Naive thymus-derived CD4-positive, alpha-beta T cell (primary cell): Measurements from ENCODE around the gene SOX9. TPM values are rescaled to one million over a fixed set of nuclear protein-coding genes. Genes with fewer than 3 reads are reported as not detected.

ENCODE experiments used
- ATAC-seq: fragments of 150-1000 bp; cut with Tn5 transposase; 2 replicates; pipeline ENCODE4 v1.10.0; 2021; ENCODE audit warnings: mild to moderate bottlenecking, moderate library complexity
- CTCF ChIA-PET: fragments of 350-600 bp; sonication (Branson Sonifier 250); formaldehyde crosslinking; loops from one replicate; lab custom pipeline; 2021; ENCODE audit warnings: antibody characterized with exemption; lab: Charles Lee
- POLR2A ChIA-PET: fragments of 350-600 bp; sonication (Branson Sonifier 250); formaldehyde crosslinking; loops from one replicate; lab custom pipeline; 2021; ENCODE audit warnings: antibody characterized with exemption, inconsistent platforms; lab: Charles Lee
- DNase-seq, 9 donors: peaks; one replicate each; pipeline versions ENCODE4 v3.0.0 to v3.0.0-alpha.2; 2020 to 2022; ENCODE audit warnings: mixed read lengths in 1 of 9
- H3K27ac ChIP-seq: one replicate; pipeline ENCODE4 v1.7.0; 2013; ENCODE audit warnings: mild to moderate bottlenecking, low read depth, low read length, moderate library complexity
- H3K27me3 ChIP-seq, 2 donors: one replicate each; pipeline ENCODE4 v1.7.0; 2013; ENCODE audit warnings: low read length in 2 of 2, mild to moderate bottlenecking in 2 of 2, moderate library complexity in 2 of 2; ENCODE audit not compliant: control insufficient read depth in 2 of 2, insufficient read depth in 2 of 2
- H3K36me3 ChIP-seq, 3 experiments: 1 replicate in 2 of 3; 2 replicates in 1 of 3; pipeline ENCODE4 v1.7.0; 2013; ENCODE audit warnings: low read length in 3 of 3, mild to moderate bottlenecking in 3 of 3, moderate library complexity in 1 of 3; ENCODE audit not compliant: insufficient read depth in 3 of 3, control insufficient read depth in 2 of 3
- H3K4me1 ChIP-seq, 2 donors: one replicate each; pipeline ENCODE4 v1.7.0; 2013; ENCODE audit warnings: low read length in 2 of 2, mild to moderate bottlenecking in 2 of 2, moderate library complexity in 1 of 2; ENCODE audit not compliant: control insufficient read depth in 2 of 2, insufficient read depth in 2 of 2
- H3K4me3 ChIP-seq: 2 replicates; pipeline ENCODE4 v1.7.0; 2013; ENCODE audit warnings: mild to moderate bottlenecking, low read length
- H3K9me3 ChIP-seq, 3 experiments: 1 replicate in 2 of 3; 2 replicates in 1 of 3; pipeline ENCODE4 v1.7.0; 2013; ENCODE audit warnings: low read length in 3 of 3; ENCODE audit not compliant: control insufficient read depth in 2 of 3
- H3K27ac Mint-ChIP-seq, 9 donors: one replicate each; pipeline ENCODE4 v1.8.0; 2020 to 2022; ENCODE audit warnings: mixed read lengths in 9 of 9, mild to moderate bottlenecking in 8 of 9, moderate library complexity in 5 of 9, inconsistent platforms in 2 of 9
- H3K27me3 Mint-ChIP-seq, 5 donors: one replicate each; pipeline ENCODE4 v1.8.0; 2021 to 2022; ENCODE audit warnings: mixed read lengths in 5 of 5, mild to moderate bottlenecking in 1 of 5
- H3K36me3 Mint-ChIP-seq, 5 donors: one replicate each; pipeline ENCODE4 v1.8.0; 2020 to 2022; ENCODE audit warnings: mixed read lengths in 5 of 5, mild to moderate bottlenecking in 3 of 5, inconsistent platforms in 1 of 5
- H3K4me1 Mint-ChIP-seq, 7 donors: one replicate each; pipeline ENCODE4 v1.8.0; 2020 to 2022; ENCODE audit warnings: mixed read lengths in 7 of 7, mild to moderate bottlenecking in 3 of 7, inconsistent platforms in 1 of 7
- H3K4me3 Mint-ChIP-seq, 10 donors: one replicate each; pipeline ENCODE4 v1.8.0; 2020 to 2022; ENCODE audit warnings: mild to moderate bottlenecking in 10 of 10, mixed read lengths in 10 of 10, moderate library complexity in 6 of 10, inconsistent platforms in 2 of 10
- H3K9me3 Mint-ChIP-seq, 11 donors: one replicate each; pipeline ENCODE4 v1.8.0; 2020 to 2022; ENCODE audit warnings: mixed read lengths in 11 of 11, mild to moderate bottlenecking in 4 of 11, inconsistent platforms in 1 of 11, moderate library complexity in 1 of 11
- intact Hi-C, 2 donors: fragments of 100-400 bp; cut with micrococcal nuclease; formaldehyde crosslinking; loops; one replicate each; pipeline ENCODE4 v1.15.1; 2023
- polyA plus RNA-seq, 2 donors: library from polyadenylated mRNA; unstranded; fragments of 300-500 nt; fragmentation: Illumina TruSeq; gene quantifications; one replicate each; pipeline ENCODE4 v1.2.3, GENCODE V29; 2021
- total RNA-seq, 6 experiments: library from RNA in 5 of 6; stranded (reverse) in 5 of 6; gene quantifications; 1 replicate in 5 of 6; 2 replicates in 1 of 6; pipeline ENCODE4 v1.2.3 and lab custom pipeline; 2021 to 2026

Gene SOX9
- total and polyA plus RNA-seq, 7 experiments from 2014 or later, result not detected

DNA sequence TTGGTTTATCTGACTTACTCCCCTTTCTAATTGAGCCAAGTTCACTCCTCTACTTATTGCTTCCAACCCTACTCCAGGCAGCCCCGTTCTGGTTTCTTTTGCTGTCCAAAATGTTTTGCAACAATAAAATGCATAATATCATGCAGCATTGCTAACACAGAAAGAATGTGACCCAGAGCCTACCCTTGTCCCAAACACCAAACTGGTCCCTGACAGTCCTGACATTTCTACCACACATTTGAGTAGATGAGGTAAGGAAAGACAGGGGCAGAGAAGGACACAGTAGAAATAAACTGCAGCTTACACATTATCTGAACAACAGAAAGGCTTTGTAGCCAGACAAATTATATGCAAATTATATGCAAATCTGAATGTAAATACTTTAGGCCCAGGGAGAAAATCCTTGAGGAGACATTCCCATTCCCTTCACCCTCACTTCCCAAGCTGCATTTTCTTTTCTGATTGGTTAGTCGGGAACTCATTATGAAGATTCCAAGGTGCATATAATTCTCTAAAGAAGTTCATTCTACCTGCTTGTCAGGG, 31.6 kb downstream of the SOX9 start:
- Histone ChIP-seq H3K9me3 (no peaks in the 10 kb centered on the region), H3K27me3 (no peaks in the 10 kb centered on the region), H3K36me3 (no peaks in the 10 kb centered on the region), H3K4me3 (no peak overlapping the region), H3K27ac (no peak overlapping the region), H3K4me1 (no peaks in the 10 kb centered on the region)
- H3K4me3 Mint-ChIP-seq, result no peak overlapping the region
- CTCF ChIA-PET, result no interaction called here
- intact Hi-C loops, result no loop called here
- peaks cover 0 to 14% (median 5%) of the 10 kb centered on the region in 11 donors for H3K9me3 Mint-ChIP-seq
- peaks cover 0 to 18% (median 6%) of the 10 kb centered on the region in 5 donors for H3K27me3 Mint-ChIP-seq
- H3K36me3 Mint-ChIP-seq, result no peaks in the 10 kb centered on the region
- H3K27ac Mint-ChIP-seq, result no peak overlapping the region
- no peak for DNase-seq
- POLR2A ChIA-PET, result no interaction called here
- no peak for ATAC-seq
- H3K4me1 Mint-ChIP-seq, result no peaks in the 10 kb centered on the region

DNA sequence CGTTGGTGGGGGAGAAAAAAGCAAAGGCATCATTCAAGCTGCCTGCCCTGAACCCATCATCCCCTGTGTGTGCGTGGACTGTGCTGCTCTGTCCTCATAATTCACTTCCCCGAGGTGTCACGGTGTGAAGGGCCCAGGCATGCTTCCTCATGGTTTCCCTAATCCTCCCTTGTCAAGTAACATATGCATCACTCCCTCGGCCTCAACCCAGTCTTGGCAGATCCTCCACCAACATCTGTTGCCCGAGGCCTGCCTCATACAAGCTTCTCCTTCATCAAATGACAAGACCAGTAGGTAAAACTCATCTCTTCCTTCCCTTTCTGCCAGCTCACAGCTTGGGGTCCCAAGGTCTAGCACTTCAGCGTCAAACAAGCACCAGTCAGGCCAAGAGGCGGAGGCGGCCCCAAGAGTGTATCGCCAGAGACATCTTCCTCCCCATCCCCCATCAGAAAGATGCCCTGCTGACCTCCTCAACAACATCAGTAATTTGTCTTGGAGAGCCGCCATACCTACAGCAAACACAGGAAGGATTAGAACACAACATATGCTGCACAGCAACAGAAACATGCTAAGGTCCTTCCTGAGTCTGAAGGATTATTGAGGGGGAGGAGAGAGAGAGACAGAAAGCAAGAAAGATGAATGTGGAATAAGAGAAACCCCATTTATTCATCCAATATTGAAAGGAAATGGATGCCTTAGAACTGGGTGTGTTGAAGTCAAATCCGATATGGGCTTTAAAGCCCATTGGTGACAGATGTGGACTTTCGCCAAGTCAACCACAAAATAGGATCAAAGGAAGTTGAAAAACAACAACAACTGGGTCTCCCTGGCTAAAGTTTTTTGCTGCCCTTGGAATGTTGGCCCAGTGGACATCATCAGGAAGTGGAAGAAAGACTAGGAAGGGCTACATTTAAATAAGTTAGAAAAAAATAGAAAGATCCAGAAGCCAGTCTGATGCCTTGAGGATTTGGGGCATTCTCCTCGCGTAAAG, 38.4 kb downstream of the SOX9 start:
- Histone ChIP-seq H3K27me3 (no peaks in the 10 kb centered on the region), H3K27ac (no peak overlapping the region), H3K4me1 (no peaks in the 10 kb centered on the region), H3K36me3 (no peaks in the 10 kb centered on the region), H3K4me3 (no peak overlapping the region), H3K9me3 (no peaks in the 10 kb centered on the region)
- Mint-ChIP-seq H3K4me1 (no peaks in the 10 kb centered on the region), H3K36me3 (peaks cover 0 to 8% (median 0%) of the 10 kb centered on the region in 5 donors), H3K9me3 (peaks cover 4 to 26% (median 13%) of the 10 kb centered on the region in 11 donors), H3K27me3 (peaks cover 0 to 10% (median 3%) of the 10 kb centered on the region in 5 donors), H3K4me3 (no peak overlapping the region), H3K27ac (no peak overlapping the region)
- no peak for DNase-seq
- ATAC-seq, result no peak
- POLR2A ChIA-PET, result no interaction called here
- CTCF ChIA-PET, result no interaction called here
- intact Hi-C loops, result no loop called here

DNA sequence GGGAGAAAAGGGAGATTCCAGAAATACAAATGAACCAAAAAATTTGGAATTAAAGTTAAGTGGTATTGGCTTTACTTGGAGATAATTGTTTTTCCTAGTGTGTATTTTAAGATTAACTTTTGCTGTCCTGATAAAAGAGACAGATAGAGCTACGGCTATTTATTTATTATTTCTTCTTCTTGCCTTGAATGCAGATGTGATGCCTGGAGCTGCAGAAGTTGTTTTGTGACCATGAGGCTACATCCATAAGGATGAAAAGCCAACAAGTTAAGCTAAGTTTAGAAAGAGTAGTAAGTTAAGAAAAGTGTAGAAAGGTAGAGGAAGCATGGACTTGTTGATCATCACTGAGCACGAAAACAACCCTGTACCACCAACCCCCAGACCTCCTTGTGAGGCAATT, 41.7 kb downstream of the SOX9 start:
- Mint-ChIP-seq H3K27me3 (peaks cover 0 to 16% (median 7%) of the 10 kb centered on the region in 5 donors), H3K36me3 (peaks cover 0 to 8% (median 0%) of the 10 kb centered on the region in 5 donors), H3K27ac (no peak overlapping the region), H3K4me1 (no peaks in the 10 kb centered on the region), H3K9me3 (peaks cover 2 to 26% (median 13%) of the 10 kb centered on the region in 11 donors), H3K4me3 (no peak overlapping the region)
- no peak overlapping the region for H3K4me3 ChIP-seq
- CTCF ChIA-PET, result no interaction called here
- no peaks in the 10 kb centered on the region for H3K9me3 ChIP-seq
- POLR2A ChIA-PET, result no interaction called here
- H3K27ac ChIP-seq, result no peak overlapping the region
- H3K4me1 ChIP-seq, result no peaks in the 10 kb centered on the region
- intact Hi-C loops, result no loop called here
- no peak for DNase-seq
- no peaks in the 10 kb centered on the region for H3K36me3 ChIP-seq
- no peak for ATAC-seq
- H3K27me3 ChIP-seq, result no peaks in the 10 kb centered on the region

DNA sequence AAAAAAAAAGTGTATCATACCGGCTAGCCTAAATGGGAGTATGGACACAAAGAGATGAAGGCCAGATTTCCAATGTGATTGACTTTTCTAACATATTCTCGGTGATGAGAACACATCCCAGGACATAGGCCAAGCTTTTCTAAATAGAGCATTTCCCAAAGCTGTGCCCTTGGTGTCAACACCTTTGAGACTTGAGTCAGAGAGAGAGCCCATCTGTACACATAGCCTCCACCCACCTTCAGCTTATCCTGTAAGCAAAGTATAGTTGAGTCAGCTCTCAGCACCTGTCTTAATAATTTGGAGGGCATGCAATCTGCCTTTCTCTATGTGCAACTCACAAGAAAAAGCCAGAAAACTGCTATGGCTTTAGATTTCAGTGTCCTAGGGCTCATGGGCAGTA, 42.7 kb downstream of the SOX9 start:
- ChIA-PET CTCF (no interaction called here), POLR2A (no interaction called here)
- H3K27ac Mint-ChIP-seq, result no peak overlapping the region
- DNase-seq, result no peak
- intact Hi-C loops, result no loop called here
- Histone ChIP-seq H3K27me3 (no peaks in the 10 kb centered on the region), H3K4me1 (no peaks in the 10 kb centered on the region), H3K9me3 (no peaks in the 10 kb centered on the region), H3K27ac (no peak overlapping the region), H3K4me3 (no peak overlapping the region), H3K36me3 (no peaks in the 10 kb centered on the region)
- H3K4me1 Mint-ChIP-seq, result no peaks in the 10 kb centered on the region
- ATAC-seq, result no peak
- H3K27me3 Mint-ChIP-seq, result peaks cover 0 to 21% (median 9%) of the 10 kb centered on the region in 5 donors
- H3K36me3 Mint-ChIP-seq, result peaks cover 0 to 8% (median 0%) of the 10 kb centered on the region in 5 donors
- H3K9me3 Mint-ChIP-seq, result peaks cover 2 to 26% (median 15%) of the 10 kb centered on the region in 11 donors
- no peak overlapping the region for H3K4me3 Mint-ChIP-seq

DNA sequence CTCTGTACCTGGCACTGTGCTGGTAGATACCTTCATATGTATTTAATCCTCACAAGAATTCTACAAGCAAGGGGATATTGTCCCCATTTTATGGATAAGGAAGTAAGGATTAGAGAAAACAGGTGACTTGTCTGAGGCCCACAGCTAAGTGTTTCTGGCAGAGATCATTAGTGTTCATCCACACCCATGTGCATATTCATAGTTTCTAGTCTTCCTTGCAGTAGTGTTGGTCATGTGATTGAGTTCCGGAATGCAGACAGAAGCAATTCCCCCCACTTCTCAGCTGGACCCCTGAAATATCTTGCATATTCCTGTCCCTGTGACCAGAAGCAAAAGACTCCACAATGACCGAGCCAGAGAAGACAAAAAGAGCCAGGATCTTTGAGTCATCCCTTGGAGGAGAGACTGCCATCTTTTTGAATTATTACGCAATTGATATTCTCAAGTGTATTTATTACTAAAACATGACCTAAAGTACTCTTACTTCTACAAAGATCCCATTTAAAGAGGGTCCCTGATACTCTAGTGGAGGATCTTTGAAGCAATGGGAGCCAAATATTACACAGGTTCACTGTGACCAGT, 43.4 kb downstream of the SOX9 start:
- ChIA-PET POLR2A (no interaction called here), CTCF (no interaction called here)
- Mint-ChIP-seq H3K27ac (no peak overlapping the region), H3K36me3 (peaks cover 0 to 3% (median 0%) of the 10 kb centered on the region in 5 donors), H3K27me3 (peaks cover 0 to 15% (median 4%) of the 10 kb centered on the region in 5 donors), H3K4me1 (no peaks in the 10 kb centered on the region), H3K9me3 (peaks cover 0 to 22% (median 9%) of the 10 kb centered on the region in 11 donors), H3K4me3 (no peak overlapping the region)
- ATAC-seq (no peak), DNase-seq (no peak)
- H3K4me3 ChIP-seq, result no peak overlapping the region
- intact Hi-C loops, result no loop called here
- no peaks in the 10 kb centered on the region for H3K4me1 ChIP-seq
- no peaks in the 10 kb centered on the region for H3K36me3 ChIP-seq
- H3K27ac ChIP-seq, result no peak overlapping the region
- H3K9me3 ChIP-seq, result no peaks in the 10 kb centered on the region
- H3K27me3 ChIP-seq, result no peaks in the 10 kb centered on the region

DNA sequence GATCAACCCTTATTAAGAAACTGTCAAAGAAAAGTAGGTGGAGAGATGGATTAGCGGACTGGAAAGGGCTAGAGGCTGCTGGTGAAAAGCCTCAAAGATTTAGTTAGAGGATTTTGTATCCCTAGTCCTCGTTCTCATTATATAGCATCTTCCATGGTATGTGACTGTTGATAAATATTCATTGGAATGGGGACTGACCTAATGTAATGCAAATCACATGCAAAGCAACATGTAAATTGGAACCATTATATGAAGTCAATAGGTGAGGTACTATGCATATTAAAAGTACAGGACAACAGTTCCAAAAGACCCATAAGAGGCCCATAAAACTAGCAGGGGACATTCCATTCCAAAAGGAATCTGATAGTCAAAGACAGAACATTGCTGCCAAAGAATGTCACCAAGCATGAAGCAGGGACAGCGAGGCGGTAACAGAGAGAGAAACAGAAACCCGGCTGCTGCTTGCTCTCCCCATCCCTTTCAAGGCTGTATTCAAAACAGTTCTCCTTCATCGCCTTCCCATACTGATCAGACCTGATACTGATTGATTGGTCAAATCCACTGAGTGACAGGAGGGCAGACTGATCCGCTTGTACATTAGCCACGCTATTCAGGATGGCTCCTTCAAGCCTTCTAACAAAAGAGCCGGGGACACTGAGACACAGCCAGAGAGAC, 44.5 kb downstream of the SOX9 start:
- intact Hi-C loops, result no loop called here
- no peak for ATAC-seq
- H3K27ac ChIP-seq, result no peak overlapping the region
- Mint-ChIP-seq H3K27ac (no peak overlapping the region), H3K9me3 (peaks cover 0 to 16% (median 8%) of the 10 kb centered on the region in 11 donors), H3K4me1 (no peaks in the 10 kb centered on the region), H3K27me3 (peaks cover 0 to 12% (median 4%) of the 10 kb centered on the region in 5 donors), H3K36me3 (peaks cover 0 to 1% (median 0%) of the 10 kb centered on the region in 5 donors), H3K4me3 (no peak overlapping the region)
- no peak overlapping the region for H3K4me3 ChIP-seq
- H3K4me1 ChIP-seq, result no peaks in the 10 kb centered on the region
- CTCF ChIA-PET, result no interaction called here
- H3K27me3 ChIP-seq, result no peaks in the 10 kb centered on the region
- H3K36me3 ChIP-seq, result no peaks in the 10 kb centered on the region
- no peak for DNase-seq
- POLR2A ChIA-PET, result no interaction called here
- no peaks in the 10 kb centered on the region for H3K9me3 ChIP-seq
